HG02588 (cell line): ENCODE data around the gene GPR32.
A peak's percentile ranks its signal among the peaks of the same experiment; 100 is the strongest.
"Not testable (repeated sequence)": the region's sequence is repeated elsewhere in the genome, so short reads cannot be mapped to it uniquely, and the experiment has no call there.

Experiments
- ATAC-seq: cut with Tn5 transposase; IDR thresholded peaks from one replicate; pipeline ENCODE4 v1.9.1; 2021; ENCODE audit warnings: mild to moderate bottlenecking, moderate library complexity; ENCODE audit not compliant: unreplicated experiment

Gene GPR32, protein sequence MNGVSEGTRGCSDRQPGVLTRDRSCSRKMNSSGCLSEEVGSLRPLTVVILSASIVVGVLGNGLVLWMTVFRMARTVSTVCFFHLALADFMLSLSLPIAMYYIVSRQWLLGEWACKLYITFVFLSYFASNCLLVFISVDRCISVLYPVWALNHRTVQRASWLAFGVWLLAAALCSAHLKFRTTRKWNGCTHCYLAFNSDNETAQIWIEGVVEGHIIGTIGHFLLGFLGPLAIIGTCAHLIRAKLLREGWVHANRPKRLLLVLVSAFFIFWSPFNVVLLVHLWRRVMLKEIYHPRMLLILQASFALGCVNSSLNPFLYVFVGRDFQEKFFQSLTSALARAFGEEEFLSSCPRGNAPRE

DNA sequence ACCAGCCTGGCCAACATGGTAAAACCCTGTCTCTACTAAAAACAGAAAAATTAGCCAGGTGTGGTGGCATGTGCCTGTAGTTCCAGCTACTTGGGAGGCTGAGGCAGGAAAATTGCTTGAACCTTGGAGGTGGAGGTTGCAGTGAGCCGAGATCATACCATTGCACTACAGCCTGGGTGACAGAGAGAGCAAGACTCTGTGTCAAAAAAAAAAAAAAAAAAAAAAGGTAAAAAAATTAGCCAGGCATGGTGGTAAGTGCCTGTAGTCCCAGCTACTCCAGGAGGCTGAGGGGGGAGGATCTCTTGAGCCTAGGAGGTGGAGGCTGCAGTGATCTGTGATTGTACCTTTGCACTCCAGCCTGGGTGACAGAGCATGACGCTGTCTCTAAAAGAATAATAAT lies at the start of gene GPR32:
Gene GPR32, plus strand, starts transcription at position 301 of the 400 bp plus-strand sequence. CDS start 137 bp downstream, outside the sequence.
- not testable (repeated sequence) for ATAC-seq

- no peak for ATAC-seq
Observed at GRCh38 chr19:50720921-50721381, 49.3 kb upstream of the GPR32 start.

- ATAC-seq: no peak
Observed at GRCh38 chr19:50721441-50722137, 48.7 kb upstream of the GPR32 start.

DNA sequence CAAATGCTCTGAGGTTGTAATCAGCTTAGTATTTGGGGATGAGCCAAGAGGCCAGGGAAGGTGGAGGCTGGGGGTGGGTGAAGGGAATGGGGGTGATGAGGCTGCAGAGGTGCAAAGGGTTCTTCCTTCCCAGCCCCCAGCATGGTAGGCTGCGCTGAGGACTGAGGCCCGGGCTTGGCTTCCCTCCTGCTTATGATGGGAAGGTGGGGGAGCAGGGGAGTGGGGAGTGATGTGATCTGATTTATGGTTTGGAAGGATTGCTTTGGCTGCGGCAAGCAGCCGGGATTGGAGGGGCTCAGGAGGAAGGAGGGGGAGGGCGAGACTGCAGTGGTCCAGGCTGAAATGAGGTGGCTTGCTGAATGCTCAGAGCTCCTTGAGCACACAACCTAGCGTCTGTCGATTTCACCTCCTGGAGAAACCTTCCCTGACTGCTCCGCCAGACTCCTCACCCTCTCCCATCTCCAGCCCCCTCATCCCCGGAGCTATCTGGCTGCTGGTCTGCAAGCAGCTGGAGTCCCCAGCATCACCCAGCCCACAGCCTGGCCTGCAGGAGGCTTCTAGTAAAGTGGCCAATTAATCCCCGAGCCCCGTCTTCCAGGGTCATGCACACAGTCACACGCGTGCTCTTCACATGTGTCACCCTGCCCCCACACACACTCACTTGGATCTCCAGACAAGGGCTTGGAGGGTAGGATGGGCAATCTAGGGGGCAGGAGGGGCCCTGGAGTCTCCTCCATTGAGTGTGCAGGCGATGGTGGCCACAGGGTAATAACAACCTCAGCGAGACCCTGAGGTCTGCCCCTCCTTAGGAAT lies 47.9 kb upstream of the GPR32 start:
- no peak for ATAC-seq

DNA sequence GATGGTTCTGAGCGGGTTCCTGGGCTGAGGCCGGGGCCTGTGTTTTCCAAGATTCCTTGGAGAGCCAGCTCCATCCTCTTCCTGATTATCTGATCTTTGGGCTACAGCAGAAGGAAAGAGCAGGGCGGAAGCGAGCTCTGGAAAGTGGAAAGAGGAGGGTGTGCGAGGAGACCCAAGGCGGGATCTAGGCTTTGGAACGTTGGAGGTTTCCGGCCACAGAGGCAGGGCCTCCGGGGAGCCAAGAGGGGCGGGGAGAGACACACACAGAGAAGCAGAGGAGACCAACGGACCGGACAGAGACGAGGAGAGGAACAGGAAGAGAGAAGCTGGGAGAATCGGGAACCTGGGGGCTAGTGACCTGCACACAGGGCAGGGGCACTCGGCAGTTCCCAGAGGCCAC lies 47.2 kb upstream of the GPR32 start, which contains the start of gene CLEC11A:
Gene CLEC11A, plus strand, starts transcription at position 296 of the 400 bp plus-strand sequence. CDS start 162 bp downstream, outside the sequence.
- ATAC-seq: no peak

GRCh38 chr19:50723735-50724521 lies 46.3 kb upstream of the GPR32 start:
- no peak for ATAC-seq

DNA sequence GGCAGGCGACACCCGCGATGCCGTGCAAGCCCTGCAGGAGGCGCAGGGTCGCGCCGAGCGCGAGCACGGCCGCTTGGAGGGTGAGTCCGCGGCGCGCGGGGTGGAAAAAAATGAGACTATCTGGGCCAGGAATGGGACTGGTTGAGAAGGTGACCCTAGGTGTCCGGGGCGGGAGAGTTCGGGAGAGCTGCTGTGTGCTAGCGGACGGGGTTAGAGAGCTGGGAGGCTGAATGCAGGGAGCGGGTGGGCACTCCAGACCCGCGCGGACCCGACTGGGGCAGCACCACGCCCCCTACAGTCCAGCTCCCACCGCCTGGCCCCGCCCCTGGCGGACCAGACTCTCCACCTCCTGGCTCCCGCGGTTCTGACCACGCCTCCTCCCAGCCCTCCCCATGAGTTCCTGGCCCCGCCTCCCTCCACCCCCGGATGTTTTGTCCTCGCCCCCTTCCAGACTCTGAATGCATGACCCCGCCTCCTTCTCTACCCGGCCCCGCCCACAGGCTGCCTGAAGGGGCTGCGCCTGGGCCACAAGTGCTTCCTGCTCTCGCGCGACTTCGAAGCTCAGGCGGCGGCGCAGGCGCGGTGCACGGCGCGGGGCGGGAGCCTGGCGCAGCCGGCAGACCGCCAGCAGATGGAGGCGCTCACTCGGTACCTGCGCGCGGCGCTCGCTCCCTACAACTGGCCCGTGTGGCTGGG lies 45.6 kb upstream of the GPR32 start:
- peak; percentile 69 for ATAC-seq

DNA sequence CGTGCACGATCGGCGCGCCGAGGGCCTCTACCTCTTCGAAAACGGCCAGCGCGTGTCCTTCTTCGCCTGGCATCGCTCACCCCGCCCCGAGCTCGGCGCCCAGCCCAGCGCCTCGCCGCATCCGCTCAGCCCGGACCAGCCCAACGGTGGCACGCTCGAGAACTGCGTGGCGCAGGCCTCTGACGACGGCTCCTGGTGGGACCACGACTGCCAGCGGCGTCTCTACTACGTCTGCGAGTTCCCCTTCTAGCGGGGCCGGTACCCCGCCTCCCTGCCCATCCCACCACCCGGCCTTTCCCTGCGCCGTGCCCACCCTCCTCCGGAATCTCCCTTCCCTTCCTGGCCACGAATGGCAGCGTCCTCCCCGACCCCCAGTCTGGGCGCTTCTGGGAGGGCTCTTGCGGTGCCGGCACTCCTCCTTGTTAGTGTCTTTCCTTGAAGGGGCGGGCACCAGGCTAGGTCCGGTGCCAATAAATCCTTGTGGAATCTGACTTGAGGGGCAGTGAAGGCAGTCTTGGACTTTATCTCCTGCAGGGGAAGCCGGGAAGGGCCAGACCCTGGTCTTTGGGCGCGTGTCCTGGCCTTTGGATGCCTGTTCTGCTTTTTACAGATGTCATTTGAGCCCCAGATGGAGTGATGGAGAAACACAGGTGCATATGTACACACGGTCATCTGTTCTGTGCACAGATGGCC lies 44.9 kb upstream of the GPR32 start:
- no peak for ATAC-seq

GRCh38 chr19:50725911-50726230 lies 44.4 kb upstream of the GPR32 start:
- ATAC-seq: no peak

GRCh38 chr19:50728084-50728737 lies 42.1 kb upstream of the GPR32 start:
- ATAC-seq: no peak

- no peak for ATAC-seq
Observed at GRCh38 chr19:50729894-50730293, 40.4 kb upstream of the GPR32 start.

DNA sequence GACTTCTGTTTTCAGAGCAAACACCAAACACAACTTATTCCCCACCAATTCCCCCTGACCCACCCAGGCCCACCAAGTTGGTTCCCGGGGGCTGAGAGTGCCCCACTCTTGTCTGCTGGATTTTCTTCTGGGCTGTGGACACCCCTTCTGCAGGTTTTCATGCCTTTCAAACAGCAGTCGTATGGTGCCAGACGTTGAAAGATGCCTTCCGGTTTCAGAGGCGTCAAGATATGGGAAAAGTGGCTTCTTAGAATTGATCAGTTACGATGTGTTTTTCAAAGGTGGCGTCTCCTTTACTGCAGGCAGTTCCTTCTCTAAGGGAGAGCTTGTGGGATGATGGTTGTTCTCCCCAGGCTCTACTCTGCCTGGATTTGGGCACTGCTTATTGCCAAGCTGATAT lies 34.4 kb upstream of the GPR32 start:
- no peak for ATAC-seq

DNA sequence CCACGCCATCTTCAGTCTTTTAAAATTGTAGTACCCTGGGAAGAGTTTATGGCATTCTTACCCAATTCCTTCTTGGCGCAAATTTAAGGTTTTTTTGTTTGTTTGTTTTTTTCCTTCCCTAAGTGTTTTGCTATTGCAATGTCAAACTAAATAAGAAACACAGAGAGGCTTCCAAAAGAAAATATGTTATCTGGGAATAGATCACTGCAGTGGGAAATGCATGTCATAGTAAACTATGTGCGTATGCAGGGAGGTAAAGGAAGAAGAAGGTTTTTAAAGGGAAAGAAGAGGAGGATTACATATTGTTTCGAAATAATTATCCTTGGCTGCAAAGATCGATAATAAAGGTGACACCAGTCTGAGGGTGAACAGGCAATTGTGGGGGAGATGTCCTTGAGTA lies 33.9 kb upstream of the GPR32 start:
- no peak for ATAC-seq

GRCh38 chr19:50739132-50739913 lies 30.9 kb upstream of the GPR32 start:
- ATAC-seq: no peak

DNA sequence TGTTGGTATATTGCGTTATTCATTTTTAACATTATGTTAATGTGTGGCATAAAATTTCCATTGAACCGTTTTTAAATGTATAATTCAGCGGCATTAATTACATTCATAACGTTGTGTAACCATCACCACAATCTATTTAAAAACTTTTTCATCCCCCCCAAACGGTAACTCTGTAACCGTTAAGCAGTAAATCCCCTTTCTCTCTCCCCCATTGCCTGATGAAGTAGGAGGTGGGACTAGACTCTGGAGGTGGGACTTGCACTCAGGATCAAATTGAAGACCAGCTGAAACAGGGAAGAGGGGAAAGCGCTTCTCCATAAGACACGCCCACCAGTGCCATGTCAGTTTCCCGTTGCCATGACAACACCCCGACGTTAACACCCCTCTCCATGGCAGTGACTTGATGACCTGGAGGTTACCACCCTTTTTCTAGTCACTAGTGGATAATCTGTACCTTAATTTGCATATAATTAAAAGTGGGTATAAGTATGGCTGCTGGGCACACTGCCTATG lies 30.3 kb upstream of the GPR32 start:
- no peak for ATAC-seq

- no peak for ATAC-seq
Observed at GRCh38 chr19:50741179-50741933, 28.9 kb upstream of the GPR32 start.

DNA sequence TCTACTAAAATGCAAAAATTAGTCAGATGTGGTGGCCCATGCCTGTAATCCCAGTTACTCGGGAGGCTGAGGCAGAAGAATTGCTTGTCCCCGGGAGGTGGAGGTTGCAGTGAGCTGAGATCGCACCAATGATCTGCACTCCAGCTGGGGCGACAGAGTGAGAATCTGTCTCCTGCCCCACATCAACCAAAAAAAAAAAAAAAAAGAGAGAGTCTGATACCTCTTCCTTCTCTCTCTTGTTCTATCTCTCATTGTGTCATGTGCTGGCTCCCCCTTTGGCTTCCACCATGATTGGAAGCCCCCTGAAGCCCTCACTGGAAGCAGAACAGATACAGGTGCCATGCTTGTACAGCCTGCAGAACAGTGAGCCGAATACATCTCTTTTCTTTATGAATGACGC lies 26.7 kb upstream of the GPR32 start:
- ATAC-seq: no peak
